HFFc6 (cell line): ENCODE results near the gene TOPORS. TPM values are rescaled to one million over a fixed set of nuclear protein-coding genes. Genes with fewer than 3 reads are reported as not detected.
"Not testable (repeated sequence)": the region's sequence is repeated elsewhere in the genome, so short reads cannot be mapped to it uniquely, and the experiment has no call there.

ENCODE experiments used
- DNase-seq: peaks from one replicate; pipeline ENCODE4 v3.0.0-alpha.2; 2018
- H3K27ac Mint-ChIP-seq: 2 replicates; pipeline ENCODE4 v1.8.0; 2020; ENCODE audit warnings: mild to moderate bottlenecking, mixed read lengths
- H3K27me3 Mint-ChIP-seq: 2 replicates; pipeline ENCODE4 v1.8.0; 2021; ENCODE audit warnings: mild to moderate bottlenecking, moderate library complexity, mixed read lengths; ENCODE audit not compliant: insufficient read depth
- H3K36me3 Mint-ChIP-seq: 2 replicates; pipeline ENCODE4 v1.8.0; 2021; ENCODE audit warnings: low read depth, mixed read lengths
- H3K4me1 Mint-ChIP-seq: 2 replicates; pipeline ENCODE4 v1.8.0; 2020; ENCODE audit warnings: low read depth, mixed read lengths
- H3K4me3 Mint-ChIP-seq: 2 replicates; pipeline ENCODE4 v1.8.0; 2020; ENCODE audit warnings: mild to moderate bottlenecking, moderate library complexity, mixed read lengths
- H3K9me3 Mint-ChIP-seq: 2 replicates; pipeline ENCODE4 v1.8.0; 2020; ENCODE audit warnings: mild to moderate bottlenecking, mixed read lengths
- CTCF ChIP-seq: fragments of 200-600 bp; sonication (generic); IDR thresholded peaks from 2 replicates; pipeline ENCODE4 v1.5.0; 2021; ENCODE audit warnings: antibody characterized with exemption, mild to moderate bottlenecking
- long read RNA-seq: library from polyadenylated mRNA; unstranded; transcript quantifications from one replicate; pipeline ENCODE4 v2.0.0, GENCODE V29; 2019
- total RNA-seq, 6 experiments: library from RNA; stranded (reverse); fragmentation: NEBNext Ultra II Directional; extraction: Animal tissue kit (Norgen Biotek cat#: 25700); gene quantifications; 2 replicates in 1 of 6; 3 replicates in 5 of 6; pipeline ENCODE4 v1.2.3, GENCODE V29; 2021

The TOPORS gene
- 10 to 100 TPM; 14.8 to 17.4 (median 17.1) TPM for total RNA-seq
- long read RNA-seq, full-length matches to known transcripts, result 28 of 45 reads
- long read RNA-seq, partial matches to known transcripts, result 8 of 45 reads
- long read RNA-seq, other reads (novel, unspliced or antisense), result 9 of 45 reads

GRCh38 chr9:32552172-32552872, at the start of gene TOPORS, which contains the start of gene SMIM27:
Gene TOPORS (minus strand): TSS chr9:32552586. CDS start chr9:32552436, 150 bp downstream.
Gene SMIM27 (plus strand): TSS chr9:32552327. CDS start chr9:32552435, 108 bp downstream.
- TF ChIP-seq CTCF, result peak; percentile 32
- Mint-ChIP-seq H3K36me3 (peaks cover 24% of the 10 kb centered on the region), H3K27me3 (no peaks in the 10 kb centered on the region; the same call in none of the 2 replicates), H3K4me1 (peaks cover 19% of the 10 kb centered on the region), H3K27ac (peak within 1 kb of the TSS; percentile 94), H3K4me3 (peak within 1 kb of the TSS; percentile 95), H3K9me3 (no peaks in the 10 kb centered on the region)
- peak; percentile 83 for DNase-seq

- H3K9me3 Mint-ChIP-seq, DNase-seq, H3K4me3 Mint-ChIP-seq, H3K4me1 Mint-ChIP-seq, H3K27ac Mint-ChIP-seq, H3K36me3 Mint-ChIP-seq, H3K27me3 Mint-ChIP-seq: not testable (repeated sequence)
These were observed 46.6 kb upstream of the TOPORS start for GRCh38 chr9:32599021-32599420.

- peaks cover 4% of the 10 kb centered on the region; the same call in 1 of the 2 replicates for H3K27me3 Mint-ChIP-seq
- no peak overlapping the region for H3K27ac Mint-ChIP-seq
- no peak for TF ChIP-seq CTCF
- no peak for DNase-seq
- no peaks in the 10 kb centered on the region for H3K36me3 Mint-ChIP-seq
- H3K9me3 Mint-ChIP-seq, result no peaks in the 10 kb centered on the region
- H3K4me1 Mint-ChIP-seq, result peaks cover 6% of the 10 kb centered on the region; the same call in 1 of the 2 replicates
- H3K4me3 Mint-ChIP-seq, result no peak overlapping the region
These were observed 44.5 kb upstream of the TOPORS start for GRCh38 chr9:32596936-32597335.

- H3K36me3 Mint-ChIP-seq, result no peaks in the 10 kb centered on the region
- no peak overlapping the region for H3K27ac Mint-ChIP-seq
- H3K27me3 Mint-ChIP-seq, result peaks cover 4% of the 10 kb centered on the region; the same call in 1 of the 2 replicates
- no peak for DNase-seq
- no peaks in the 10 kb centered on the region for H3K9me3 Mint-ChIP-seq
- H3K4me3 Mint-ChIP-seq, result no peak overlapping the region
- H3K4me1 Mint-ChIP-seq, result peaks cover 6% of the 10 kb centered on the region
- TF ChIP-seq CTCF, result no peak
These were observed 43.9 kb upstream of the TOPORS start for GRCh38 chr9:32596096-32596865.

GRCh38 chr9:32590898-32591297, 38.5 kb upstream of the TOPORS start:
- Mint-ChIP-seq H3K27me3 (no peaks in the 10 kb centered on the region), H3K36me3 (no peaks in the 10 kb centered on the region), H3K4me1 (peaks cover 7% of the 10 kb centered on the region), H3K27ac (no peak overlapping the region), H3K4me3 (no peak overlapping the region; the same call in 1 of the 2 replicates), H3K9me3 (no peaks in the 10 kb centered on the region)
- TF ChIP-seq CTCF, result no peak
- DNase-seq, result peak; percentile 5
